K562 (cell line): Measurements from ENCODE around the gene MPV17L2. TPM values are rescaled to one million over a fixed set of nuclear protein-coding genes. Genes with fewer than 3 reads are reported as not detected.
A peak's percentile ranks its signal among the peaks of the same experiment; 100 is the strongest.

ENCODE experiments used
- BRCA1 ChIP-seq, 2 experiments: fragments of 450-650 bp in 1 of 2; sonication (generic) in 1 of 2; formaldehyde crosslinking in 1 of 2; IDR thresholded peaks; 2 replicates each; pipeline versions ENCODE4 v1.5.0 to v1.6.1; 2017 to 2020; ENCODE audit warnings: mild to moderate bottlenecking in 1 of 2, missing genetic modification reagents in 1 of 2
- CBX8 ChIP-seq: fragments of 200-600 bp; sonication (generic); IDR thresholded peaks from 2 replicates; pipeline ENCODE4 v1.6.1; 2012; ENCODE audit warnings: borderline replicate concordance, mixed run types, low read depth, mild to moderate bottlenecking, moderate library complexity, mixed read lengths, low read length, control low read depth, inconsistent platforms; ENCODE audit not compliant: poor library complexity, severe bottlenecking; ENCODE audit errors: extremely low read depth
- GABPA ChIP-seq: fragments of 200-800 bp; sonication (Bioruptor generic); conservative IDR thresholded peaks from 2 replicates; pipeline ENCODE4 v1.6.1; 2016; ENCODE audit warnings: low read depth, missing genetic modification characterization, missing compliant biosample characterization
- HDGF ChIP-seq: fragments of 450-650 bp; IDR thresholded peaks from 2 replicates; pipeline ENCODE4 v1.6.1; 2016
- IFI16 ChIP-seq: fragments of 250-450 bp; sonication (Bioruptor Pico); IDR thresholded peaks from 2 replicates; pipeline ENCODE4 v2.1.2; 2022; ENCODE audit warnings: mild to moderate bottlenecking, inconsistent platforms
- KAT8 ChIP-seq: fragments of 450-650 bp; IDR thresholded peaks from 2 replicates; pipeline ENCODE4 v1.6.1; 2016; ENCODE audit warnings: low read depth, mild to moderate bottlenecking
- MTA2 ChIP-seq: fragments of 450-650 bp; IDR thresholded peaks from 2 replicates; pipeline ENCODE4 v1.6.1; 2016; ENCODE audit warnings: low read depth
- MYC ChIP-seq, 2 experiments: fragments of 250-450 bp in 1 of 2; sonication (Bioruptor Pico) in 1 of 2; IDR thresholded peaks; 2 replicates each; pipeline versions ENCODE4 v1.5.1 to v1.6.1; 2012 to 2021; ENCODE audit warnings: low read depth in 2 of 2, borderline replicate concordance in 1 of 2, improper control_type of control experiment in 1 of 2, low read length in 1 of 2, mild to moderate bottlenecking in 1 of 2, moderate library complexity in 1 of 2
- NFIC ChIP-seq: fragments of 450-650 bp; IDR thresholded peaks from 2 replicates; pipeline ENCODE4 v1.6.1; 2017; ENCODE audit warnings: mild to moderate bottlenecking, inconsistent platforms
- SRSF1 ChIP-seq: fragments of 200-400 bp; formaldehyde crosslinking; IDR thresholded peaks from 2 replicates; pipeline ENCODE4 v1.6.1; 2017; ENCODE audit warnings: mild to moderate bottlenecking, low read depth, low read length, moderate library complexity
- TAF1 ChIP-seq: IDR thresholded peaks from 2 replicates; pipeline ENCODE4 v1.6.1; 2011; ENCODE audit warnings: mild to moderate bottlenecking, low read length, moderate library complexity; ENCODE audit not compliant: insufficient read depth, control insufficient read depth, severe bottlenecking; ENCODE audit errors: extremely low read depth
- TGIF2 ChIP-seq: sonication (generic); formaldehyde crosslinking; IDR thresholded peaks from 2 replicates; pipeline ENCODE4 v1.8.1; 2022; ENCODE audit warnings: mild to moderate bottlenecking, missing genetic modification reagents, moderate library complexity
- ZFPM2 ChIP-seq: fragments of 250-450 bp; sonication (Bioruptor Pico); IDR thresholded peaks from 2 replicates; pipeline ENCODE4 v1.5.1; 2022; ENCODE audit warnings: mild to moderate bottlenecking
- ZNF133 ChIP-seq: fragments of 250-450 bp; sonication (Bioruptor Pico); IDR thresholded peaks from 2 replicates; pipeline ENCODE4 v1.4.0; 2020; ENCODE audit warnings: mild to moderate bottlenecking
- polyA plus RNA-seq, 8 experiments: library from polyadenylated mRNA; depleted of rRNA in 4 of 8; stranded (reverse) in 5 of 8; unstranded in 3 of 8; fragments of >200 nt; fragmentation: Nextera tagmentation in 2 of 8; fragmentation: Illumina TruSeq in 1 of 8; extraction: Ambion mirVana in 2 of 8; extraction: Trizol in 1 of 8; gene quantifications; 2 replicates each; pipeline versions ENCODE4 v1.2.1 to v1.2.3, GENCODE V29; 2011 to 2014; ENCODE audit warnings: inconsistent platforms in 1 of 8, missing spikeins in 1 of 8
- total RNA-seq, 7 experiments: library from RNA; depleted of rRNA in 6 of 7; stranded (reverse); fragments of >200 nt in 6 of 7; fragmentation: Illumina TruSeq in 2 of 7; extraction: Trizol in 2 of 7; gene quantifications; 2 replicates each; pipeline versions ENCODE4 v1.2.1 to v1.2.3, GENCODE V29; 2011 to 2021; ENCODE audit warnings: low replicate concordance in 1 of 7
- TF ChIP-seq, protein P1 (sequence below): fragments of 250-450 bp; sonication (Bioruptor Pico); IDR thresholded peaks from 2 replicates; pipeline ENCODE4 v1.4.0; 2020
- TF ChIP-seq, protein P2 (sequence below): IDR thresholded peaks from 2 replicates; pipeline ENCODE4 v1.6.1; 2012; ENCODE audit warnings: low read depth, low read length, improper control_type of control experiment, borderline replicate concordance
- TF ChIP-seq, protein P3 (sequence below): fragments of 450-650 bp; formaldehyde crosslinking; IDR thresholded peaks from 2 replicates; pipeline ENCODE4 v1.4.0; 2020; ENCODE audit warnings: mild to moderate bottlenecking, moderate library complexity
- TF ChIP-seq, protein P4 (sequence below): IDR thresholded peaks from 3 replicates; pipeline ENCODE4 v1.6.1; 2011; ENCODE audit warnings: borderline replicate concordance, mild to moderate bottlenecking; ENCODE audit not compliant: insufficient read length, insufficient read depth

MPV17L2 gene
- total and polyA plus RNA-seq, 9 of the 15 experiments (the other 6 are each of a cell fraction or from before 2014, with no cell fraction given), result 10.6 to 60.2 (median 28.5) TPM

DNA sequence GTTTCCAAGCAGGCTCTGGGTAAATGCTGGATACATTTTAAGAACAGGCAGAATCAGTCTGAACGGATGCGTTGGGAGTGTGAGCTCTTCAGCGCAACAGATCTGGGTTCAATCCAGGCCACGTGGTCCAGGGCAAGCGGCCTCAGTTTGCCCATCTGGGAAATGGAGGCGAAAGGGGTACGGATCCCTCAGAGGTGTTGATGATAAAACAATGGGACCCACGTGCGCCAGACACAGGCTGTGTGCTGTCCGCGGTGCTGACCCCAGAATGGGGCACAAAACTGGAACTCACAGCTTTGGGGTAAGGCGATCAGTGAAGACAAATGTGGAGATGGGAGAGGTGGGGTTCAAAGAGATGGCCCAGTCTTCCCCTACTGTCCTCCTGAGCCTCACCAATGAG lies 46.3 kb downstream of the MPV17L2 start (continued):
- TF ChIP-seq, protein P1, sequence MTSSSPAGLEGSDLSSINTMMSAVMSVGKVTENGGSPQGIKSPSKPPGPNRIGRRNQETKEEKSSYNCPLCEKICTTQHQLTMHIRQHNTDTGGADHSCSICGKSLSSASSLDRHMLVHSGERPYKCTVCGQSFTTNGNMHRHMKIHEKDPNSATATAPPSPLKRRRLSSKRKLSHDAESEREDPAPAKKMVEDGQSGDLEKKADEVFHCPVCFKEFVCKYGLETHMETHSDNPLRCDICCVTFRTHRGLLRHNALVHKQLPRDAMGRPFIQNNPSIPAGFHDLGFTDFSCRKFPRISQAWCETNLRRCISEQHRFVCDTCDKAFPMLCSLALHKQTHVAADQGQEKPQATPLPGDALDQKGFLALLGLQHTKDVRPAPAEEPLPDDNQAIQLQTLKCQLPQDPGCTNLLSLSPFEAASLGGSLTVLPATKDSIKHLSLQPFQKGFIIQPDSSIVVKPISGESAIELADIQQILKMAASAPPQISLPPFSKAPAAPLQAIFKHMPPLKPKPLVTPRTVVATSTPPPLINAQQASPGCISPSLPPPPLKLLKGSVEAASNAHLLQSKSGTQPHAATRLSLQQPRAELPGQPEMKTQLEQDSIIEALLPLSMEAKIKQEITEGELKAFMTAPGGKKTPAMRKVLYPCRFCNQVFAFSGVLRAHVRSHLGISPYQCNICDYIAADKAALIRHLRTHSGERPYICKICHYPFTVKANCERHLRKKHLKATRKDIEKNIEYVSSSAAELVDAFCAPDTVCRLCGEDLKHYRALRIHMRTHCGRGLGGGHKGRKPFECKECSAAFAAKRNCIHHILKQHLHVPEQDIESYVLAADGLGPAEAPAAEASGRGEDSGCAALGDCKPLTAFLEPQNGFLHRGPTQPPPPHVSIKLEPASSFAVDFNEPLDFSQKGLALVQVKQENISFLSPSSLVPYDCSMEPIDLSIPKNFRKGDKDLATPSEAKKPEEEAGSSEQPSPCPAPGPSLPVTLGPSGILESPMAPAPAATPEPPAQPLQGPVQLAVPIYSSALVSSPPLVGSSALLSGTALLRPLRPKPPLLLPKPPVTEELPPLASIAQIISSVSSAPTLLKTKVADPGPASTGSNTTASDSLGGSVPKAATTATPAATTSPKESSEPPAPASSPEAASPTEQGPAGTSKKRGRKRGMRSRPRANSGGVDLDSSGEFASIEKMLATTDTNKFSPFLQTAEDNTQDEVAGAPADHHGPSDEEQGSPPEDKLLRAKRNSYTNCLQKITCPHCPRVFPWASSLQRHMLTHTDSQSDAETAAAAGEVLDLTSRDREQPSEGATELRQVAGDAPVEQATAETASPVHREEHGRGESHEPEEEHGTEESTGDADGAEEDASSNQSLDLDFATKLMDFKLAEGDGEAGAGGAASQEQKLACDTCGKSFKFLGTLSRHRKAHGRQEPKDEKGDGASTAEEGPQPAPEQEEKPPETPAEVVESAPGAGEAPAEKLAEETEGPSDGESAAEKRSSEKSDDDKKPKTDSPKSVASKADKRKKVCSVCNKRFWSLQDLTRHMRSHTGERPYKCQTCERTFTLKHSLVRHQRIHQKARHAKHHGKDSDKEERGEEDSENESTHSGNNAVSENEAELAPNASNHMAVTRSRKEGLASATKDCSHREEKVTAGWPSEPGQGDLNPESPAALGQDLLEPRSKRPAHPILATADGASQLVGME (CRISPR knock-in tag), result no peak
- TF ChIP-seq GABPA (tag) (no peak), TAF1 (no peak), MTA2 (no peak), KAT8 (no peak), BRCA1 (IDR thresholded peaks at IDR 0.05) (no peak), BRCA1 (CRISPR knock-in tag; IDR thresholded peaks at IDR 0.05) (no peak), NFIC (no peak), ZFPM2 (CRISPR knock-in tag) (no peak), SRSF1 (no peak), ZNF133 (no peak), MYC (IDR thresholded peaks at IDR 0.05; ENCODE audit: low read depth, low read length) (peak; percentile 78), MYC (CRISPR knock-in tag; IDR thresholded peaks at IDR 0.05; ENCODE audit: borderline replicate concordance, low read depth) (no peak), IFI16 (CRISPR knock-in tag) (no peak), HDGF (no peak), CBX8 (no peak), TGIF2 (CRISPR knock-in tag) (no peak)
- TF ChIP-seq, protein P2, sequence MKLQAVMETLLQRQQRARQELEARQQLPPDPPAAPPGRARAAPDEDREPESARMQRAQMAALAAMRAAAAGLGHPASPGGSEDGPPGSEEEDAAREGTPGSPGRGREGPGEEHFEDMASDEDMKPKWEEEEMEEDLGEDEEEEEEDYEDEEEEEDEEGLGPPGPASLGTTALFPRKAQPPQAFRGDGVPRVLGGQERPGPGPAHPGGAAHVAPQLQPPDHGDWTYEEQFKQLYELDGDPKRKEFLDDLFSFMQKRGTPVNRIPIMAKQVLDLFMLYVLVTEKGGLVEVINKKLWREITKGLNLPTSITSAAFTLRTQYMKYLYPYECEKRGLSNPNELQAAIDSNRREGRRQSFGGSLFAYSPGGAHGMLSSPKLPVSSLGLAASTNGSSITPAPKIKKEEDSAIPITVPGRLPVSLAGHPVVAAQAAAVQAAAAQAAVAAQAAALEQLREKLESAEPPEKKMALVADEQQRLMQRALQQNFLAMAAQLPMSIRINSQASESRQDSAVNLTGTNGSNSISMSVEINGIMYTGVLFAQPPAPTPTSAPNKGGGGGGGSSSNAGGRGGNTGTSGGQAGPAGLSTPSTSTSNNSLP, result no peak
- TF ChIP-seq, protein P3, sequence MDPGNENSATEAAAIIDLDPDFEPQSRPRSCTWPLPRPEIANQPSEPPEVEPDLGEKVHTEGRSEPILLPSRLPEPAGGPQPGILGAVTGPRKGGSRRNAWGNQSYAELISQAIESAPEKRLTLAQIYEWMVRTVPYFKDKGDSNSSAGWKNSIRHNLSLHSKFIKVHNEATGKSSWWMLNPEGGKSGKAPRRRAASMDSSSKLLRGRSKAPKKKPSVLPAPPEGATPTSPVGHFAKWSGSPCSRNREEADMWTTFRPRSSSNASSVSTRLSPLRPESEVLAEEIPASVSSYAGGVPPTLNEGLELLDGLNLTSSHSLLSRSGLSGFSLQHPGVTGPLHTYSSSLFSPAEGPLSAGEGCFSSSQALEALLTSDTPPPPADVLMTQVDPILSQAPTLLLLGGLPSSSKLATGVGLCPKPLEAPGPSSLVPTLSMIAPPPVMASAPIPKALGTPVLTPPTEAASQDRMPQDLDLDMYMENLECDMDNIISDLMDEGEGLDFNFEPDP (CRISPR knock-in tag), result no peak
- TF ChIP-seq, protein P4, sequence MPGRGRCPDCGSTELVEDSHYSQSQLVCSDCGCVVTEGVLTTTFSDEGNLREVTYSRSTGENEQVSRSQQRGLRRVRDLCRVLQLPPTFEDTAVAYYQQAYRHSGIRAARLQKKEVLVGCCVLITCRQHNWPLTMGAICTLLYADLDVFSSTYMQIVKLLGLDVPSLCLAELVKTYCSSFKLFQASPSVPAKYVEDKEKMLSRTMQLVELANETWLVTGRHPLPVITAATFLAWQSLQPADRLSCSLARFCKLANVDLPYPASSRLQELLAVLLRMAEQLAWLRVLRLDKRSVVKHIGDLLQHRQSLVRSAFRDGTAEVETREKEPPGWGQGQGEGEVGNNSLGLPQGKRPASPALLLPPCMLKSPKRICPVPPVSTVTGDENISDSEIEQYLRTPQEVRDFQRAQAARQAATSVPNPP, result no peak
